Stimulated activated CD8-positive, alpha-beta memory T cell treated with anti-CD3 and anti-CD28 coated beads, Interleukin-12 subunit alpha, Interleukin-12 subunit beta, amount 100 ng/mL, for 4 hours (primary cell): ENCODE measurements around the gene TCERG1.

ENCODE experiments used
- DNase-seq: peaks from one replicate; pipeline ENCODE4 v3.0.0-alpha.2; 2020; ENCODE audit warnings: low read depth

The TCERG1 gene

DNA sequence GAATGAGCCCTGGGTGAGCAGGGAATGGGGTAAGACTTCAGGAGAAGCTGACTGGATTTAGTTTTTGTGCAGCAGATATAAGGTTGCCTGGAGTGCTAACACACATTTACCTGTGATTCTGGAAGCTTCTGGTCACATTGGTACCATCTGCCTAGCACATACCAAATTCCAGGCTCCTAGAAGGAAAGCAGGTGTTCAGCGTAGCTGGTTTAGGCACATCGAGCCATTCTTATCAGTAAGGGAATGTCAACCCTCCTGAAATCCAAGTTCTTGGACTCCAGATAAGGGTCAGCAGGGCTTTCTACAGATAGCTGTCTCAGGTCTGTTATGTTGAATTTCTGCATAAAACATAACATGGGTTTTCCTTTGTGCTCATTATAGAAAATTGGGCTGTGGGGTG lies 10.3 kb downstream of the TCERG1 start:
- DNase-seq = no peak

DNA sequence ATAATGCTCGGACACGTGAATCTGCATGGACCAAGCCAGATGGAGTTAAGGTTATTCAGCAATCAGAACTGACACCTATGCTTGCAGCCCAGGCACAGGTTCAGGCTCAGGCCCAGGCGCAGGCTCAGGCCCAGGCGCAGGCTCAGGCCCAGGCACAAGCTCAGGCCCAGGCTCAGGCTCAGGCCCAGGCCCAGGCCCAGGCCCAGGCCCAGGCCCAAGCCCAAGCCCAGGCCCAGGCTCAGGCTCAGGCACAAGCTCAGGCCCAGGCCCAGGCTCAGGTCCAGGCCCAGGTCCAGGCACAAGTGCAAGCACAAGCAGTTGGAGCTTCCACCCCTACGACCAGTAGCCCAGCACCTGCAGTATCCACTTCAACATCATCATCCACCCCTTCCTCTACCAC lies 11.8 kb downstream of the TCERG1 start:
- DNase-seq = no peak

DNA sequence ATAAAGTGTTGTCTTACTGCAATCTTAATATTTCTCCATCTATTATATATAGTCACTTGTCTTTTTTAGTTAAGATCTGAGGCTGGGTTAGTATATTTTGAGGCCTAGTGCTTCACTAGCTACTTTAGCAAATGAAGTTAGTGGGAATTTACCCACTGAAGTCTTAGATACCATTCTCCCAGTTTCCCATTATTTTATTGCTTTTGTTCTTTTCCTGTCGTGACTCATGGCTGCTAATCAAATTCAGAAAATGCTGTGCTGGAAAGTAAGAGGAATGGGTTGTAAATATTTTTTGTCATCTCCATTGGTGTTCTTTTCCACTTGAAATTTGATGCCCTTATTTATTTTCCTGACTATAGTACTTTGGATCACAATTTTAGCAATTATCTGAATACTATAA lies 14.2 kb downstream of the TCERG1 start:
- DNase-seq = no peak

DNA sequence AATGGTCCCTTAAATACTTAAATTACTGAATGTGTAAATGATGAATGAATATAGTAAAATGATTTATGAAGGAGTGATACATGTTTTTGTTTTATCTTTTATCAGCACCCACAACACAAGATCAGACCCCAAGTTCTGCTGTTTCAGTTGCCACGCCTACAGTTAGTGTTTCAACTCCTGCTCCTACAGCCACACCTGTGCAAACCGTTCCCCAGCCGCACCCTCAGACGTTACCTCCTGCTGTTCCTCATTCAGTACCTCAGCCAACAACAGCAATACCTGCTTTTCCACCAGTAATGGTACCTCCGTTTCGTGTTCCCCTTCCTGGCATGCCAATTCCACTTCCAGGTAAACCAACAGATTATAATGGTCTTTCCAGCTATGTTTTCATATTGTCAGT lies 16.3 kb downstream of the TCERG1 start:
- no peak for DNase-seq

DNA sequence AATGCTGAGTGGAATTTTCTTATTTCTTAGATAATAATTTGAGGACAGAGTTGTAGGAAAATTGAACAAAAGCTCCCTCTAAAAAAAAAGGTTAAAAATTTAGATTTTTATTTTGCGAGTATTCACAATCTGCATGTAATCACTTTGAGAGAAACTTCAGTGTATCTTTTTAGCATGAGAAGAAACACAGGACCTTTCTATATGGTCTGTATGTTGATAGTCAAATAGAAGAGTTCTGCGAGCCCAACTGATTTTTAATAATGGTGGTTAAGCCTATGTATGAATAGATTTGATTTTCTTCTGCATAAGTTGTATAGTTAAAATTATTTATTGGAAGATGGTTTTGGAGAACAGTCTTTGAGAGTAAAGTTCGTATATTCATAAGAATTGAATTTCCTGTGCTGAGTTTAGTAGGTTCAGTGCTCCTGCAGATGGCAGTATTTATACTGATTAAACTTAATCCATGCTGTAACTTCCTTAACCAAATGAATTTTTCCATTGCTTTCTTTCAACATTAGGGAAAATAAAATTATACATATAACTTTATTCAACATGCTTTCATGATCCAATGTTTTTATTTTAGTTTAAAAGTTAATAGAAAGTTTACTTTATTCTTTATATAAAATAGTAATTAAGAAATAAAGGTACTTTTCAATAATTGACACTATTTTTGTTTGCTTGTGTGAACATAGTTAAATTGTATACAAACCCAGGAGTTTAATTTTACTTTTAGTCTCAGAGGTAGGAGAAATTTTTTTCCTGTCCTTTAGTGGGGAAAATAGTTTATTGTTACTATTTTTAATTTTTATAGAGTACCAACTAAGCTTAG lies 19.6 kb downstream of the TCERG1 start:
- no peak for DNase-seq

DNA sequence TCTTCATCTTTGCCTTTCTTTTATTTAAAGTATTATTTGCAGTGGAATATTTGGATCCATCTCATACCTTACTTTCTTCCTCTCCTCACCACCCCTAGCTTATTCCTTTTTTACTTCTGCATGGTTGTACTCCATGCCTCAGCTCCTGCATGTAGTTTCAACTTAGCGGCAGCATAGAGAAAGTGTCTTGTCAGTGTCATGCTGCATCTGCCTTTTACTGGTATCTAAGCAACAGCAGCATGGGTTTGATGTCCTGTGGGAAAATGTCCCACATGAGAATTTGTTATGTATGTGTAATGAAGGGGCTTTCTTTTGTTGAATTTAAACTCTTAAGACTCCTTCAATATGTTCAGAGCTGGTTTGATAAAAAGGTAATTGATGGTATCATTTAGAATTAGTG lies 20.6 kb downstream of the TCERG1 start:
- DNase-seq = no peak

DNA sequence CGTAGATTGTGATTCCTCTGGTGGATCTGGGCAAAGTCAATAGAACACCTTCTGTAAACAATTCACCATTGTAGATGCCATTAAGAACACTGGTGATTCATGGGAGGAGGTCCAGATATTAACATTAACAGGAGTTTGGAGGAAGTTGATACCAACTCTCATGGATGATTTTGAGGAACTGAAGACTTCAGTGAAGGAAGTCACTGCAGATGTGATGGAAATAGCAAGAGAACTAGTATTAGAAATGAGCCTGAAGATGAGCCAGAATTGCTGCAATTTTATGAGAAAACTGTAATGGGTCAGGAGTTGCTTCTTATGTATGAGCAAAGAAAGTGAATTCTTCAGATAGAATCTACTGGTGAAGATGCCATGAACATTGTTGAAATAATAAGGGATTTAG lies 26.9 kb downstream of the TCERG1 start:
- no peak for DNase-seq

DNA sequence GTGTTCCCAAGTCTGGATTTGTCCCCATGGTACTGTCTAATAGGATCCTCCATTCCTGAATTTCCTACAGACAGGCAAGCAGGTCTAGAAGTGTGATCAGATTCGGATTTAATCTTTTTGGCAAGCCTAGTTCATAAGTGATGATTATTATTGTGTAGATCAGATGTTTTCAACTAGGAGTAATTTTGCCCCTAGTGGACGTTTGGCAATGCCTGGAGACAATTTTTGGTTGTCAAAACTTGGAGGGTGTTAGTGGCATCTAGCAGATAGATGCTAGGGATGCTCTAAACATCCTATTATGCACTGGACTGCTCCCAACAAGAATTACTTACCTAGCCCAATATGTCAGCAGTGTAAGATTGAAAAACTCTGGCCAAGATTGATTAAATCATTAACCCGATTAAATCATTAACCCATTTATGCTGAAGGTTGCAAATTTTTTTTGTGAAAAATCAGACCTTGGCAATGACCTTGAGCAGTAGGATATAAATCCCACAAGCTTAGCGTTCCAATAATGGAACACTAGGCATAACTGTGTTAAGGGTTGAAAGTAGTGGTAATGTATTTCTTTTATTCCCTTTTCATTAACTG lies 28.2 kb downstream of the TCERG1 start:
- no peak for DNase-seq

DNA sequence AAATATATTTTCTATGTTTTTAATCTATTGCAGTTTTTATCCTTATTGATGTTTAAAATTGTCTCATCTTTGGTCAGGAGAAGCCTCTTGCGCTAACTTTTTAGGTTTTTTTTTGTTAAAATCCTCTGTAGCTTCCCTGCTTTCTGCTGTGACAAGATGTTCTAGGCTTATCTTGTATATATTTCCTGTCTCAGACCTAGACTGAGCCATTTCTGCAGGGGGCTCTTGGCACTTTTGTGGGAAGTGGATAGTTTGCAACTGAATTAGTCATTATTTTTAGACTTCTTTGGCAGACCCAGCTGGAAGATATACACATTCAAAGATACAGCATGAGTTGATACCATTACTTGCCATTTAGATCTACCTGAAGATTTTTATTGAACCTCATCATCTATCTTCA lies 28.8 kb downstream of the TCERG1 start:
- DNase-seq = no peak

DNA sequence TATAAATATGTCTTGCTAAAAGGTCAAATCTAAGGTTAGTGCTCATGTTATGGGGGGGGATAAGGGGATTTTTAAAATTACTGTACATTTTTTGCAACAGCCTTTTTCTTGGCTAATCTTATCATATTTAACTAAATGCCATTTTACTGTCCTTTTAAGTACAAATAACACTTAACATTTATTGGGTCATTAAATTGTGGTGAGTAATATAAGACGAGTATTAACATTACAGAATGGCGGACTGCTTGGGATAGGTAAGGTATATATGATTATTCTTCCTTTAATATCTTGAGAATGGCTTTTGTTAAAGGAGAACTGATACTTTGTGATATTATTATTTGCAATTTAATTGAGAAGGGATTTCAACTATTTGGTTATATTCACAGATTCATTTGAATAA lies 35.6 kb downstream of the TCERG1 start:
- no peak for DNase-seq

DNA sequence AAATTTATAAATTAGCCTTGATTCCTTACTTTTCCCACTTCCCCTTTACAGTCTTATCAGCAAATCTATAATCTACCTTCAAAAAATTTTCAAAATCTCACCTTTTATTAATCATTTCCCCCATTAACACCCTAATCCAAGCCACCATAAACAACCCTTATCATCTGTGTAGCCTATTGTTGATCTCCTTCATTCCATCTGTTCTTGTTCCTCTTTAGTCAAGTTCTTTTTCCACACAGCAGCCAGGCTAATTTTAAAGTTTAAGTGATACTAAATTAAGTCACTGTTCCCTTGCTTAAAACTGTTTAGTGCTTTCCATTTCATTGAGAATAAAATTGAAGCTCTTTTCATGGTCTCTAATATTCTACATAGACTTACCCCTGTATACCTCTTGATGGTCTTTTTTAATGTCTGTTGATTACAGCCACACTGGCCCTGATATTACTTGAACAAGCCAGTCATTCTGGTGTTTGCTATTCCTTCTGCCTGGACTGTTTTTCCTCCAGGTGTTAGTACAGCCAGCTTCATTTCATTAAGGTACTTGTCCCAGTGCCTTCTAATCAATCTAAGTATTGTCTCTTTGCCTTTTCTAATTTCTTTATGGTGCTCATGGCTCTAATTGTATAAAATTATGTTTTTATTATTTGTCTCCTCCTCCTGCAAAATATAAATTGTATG lies 37.7 kb downstream of the TCERG1 start:
- no peak for DNase-seq

DNA sequence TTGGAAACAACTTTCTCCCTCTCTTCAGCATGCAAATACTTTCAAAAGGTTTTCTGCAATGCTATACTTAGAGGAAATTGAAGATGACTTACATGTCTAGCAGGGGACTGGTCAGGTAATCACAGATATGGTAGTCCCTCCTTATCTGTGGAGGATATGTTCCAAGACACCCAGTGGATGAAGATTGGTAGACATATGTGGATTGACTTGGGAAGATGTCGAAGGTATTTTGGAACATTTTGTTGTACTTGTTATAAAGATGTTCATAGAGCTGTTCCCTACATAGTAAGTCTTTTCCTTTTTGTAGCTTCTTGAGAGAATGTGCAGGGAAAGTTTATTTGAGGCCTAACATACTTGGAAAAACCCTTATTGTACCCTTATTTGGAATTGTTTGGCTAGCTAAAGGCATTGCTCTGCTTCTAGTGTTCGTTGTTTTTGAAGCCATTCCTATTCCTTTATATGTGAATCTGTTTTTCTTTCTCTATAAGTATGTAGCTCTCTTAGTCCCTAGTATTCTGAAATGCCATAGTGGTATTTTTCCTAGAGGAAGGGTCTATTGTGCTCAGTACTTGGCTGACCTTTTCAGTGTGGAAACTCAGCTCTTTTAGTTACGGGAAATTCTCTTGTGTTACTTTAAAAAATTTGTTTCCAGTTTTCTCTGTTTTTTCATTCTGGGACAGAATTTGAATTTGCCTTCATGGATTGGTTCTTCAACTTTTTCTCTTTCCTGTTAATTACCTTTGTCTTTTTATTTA lies 43.1 kb downstream of the TCERG1 start:
- DNase-seq = no peak

DNA sequence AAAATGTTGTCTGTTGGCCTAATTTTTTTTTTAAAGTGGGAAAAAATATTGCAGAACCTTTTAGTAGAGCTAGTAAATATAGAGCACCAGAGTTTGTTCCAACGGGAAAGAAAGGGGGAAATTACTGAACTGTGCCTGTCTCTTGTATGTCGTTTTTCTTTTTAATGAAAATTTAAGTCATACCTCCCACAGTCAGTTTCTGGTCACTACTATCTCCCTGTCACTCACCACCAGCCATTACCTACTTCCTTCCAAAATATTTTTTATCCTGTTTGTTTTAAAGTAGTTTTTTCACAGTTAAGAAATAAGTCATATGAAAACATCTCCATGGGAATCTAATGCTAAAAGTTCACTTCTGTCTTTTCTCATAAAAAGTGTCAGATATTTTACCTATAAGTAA lies 47.5 kb downstream of the TCERG1 start:
- no peak for DNase-seq

DNA sequence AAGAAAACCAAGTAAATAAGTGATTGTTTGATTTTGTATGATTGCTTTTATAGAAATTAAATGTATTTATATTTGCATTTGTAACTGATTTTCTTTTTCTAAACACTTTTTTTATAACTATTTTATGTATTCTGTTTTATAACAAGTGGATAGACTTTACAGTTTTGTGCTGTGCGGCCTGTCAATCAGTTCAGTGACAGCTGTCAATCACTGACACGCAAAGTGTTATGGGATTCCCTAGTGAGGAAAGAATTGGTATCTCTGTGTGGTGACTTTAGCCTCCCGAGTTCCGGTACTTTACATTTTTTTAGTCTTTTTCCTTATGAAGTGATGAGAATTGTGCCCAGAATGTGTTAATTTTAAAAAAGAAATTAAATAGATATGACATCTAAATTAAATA lies 52.5 kb downstream of the TCERG1 start:
- DNase-seq = no peak

DNA sequence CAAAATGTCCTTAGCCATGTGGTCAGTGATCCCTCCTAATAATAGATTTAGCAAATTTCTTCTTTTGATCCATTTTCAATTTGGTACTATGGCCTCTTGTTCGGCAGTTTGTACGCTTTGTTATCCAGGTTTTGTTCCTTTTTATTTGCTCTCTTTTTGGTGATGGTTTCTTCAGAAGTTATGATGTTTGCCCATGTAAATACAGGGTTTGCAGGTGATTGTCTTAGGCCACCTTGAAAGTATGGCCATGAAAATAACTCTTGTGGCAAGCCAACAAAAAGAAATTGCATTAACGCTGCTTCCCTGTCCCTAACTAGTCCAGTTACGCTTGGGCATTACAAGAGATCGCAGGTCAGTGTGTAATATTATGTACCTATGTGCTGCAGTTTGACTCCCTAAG lies 60.3 kb downstream of the TCERG1 start:
- DNase-seq = no peak

DNA sequence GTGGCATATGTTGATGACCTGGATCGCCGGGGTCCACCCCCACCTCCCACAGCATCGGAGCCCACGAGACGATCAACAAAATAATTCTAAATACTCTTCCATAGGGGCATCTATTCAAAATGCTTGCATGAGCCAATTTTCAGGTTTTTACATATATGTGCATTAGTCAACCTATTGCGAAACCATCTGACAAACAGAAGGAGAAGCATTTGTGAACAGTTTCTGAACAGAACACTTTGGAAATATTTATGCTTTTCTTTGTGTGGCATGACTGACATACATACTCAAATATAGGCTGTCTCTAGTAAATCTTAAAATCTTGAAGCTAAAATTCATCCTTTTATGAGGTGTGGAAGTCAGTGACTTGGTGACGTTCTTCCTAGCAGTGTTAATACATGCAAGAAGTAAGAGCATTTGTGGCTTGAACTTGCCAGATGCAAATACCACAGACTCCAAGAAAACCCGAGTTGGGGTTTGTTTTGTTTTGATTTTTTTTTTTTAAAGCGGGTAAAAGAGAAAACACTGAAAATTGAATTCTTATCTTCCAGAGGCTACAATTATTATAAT lies 63.5 kb downstream of the TCERG1 start:
- no peak for DNase-seq

DNA sequence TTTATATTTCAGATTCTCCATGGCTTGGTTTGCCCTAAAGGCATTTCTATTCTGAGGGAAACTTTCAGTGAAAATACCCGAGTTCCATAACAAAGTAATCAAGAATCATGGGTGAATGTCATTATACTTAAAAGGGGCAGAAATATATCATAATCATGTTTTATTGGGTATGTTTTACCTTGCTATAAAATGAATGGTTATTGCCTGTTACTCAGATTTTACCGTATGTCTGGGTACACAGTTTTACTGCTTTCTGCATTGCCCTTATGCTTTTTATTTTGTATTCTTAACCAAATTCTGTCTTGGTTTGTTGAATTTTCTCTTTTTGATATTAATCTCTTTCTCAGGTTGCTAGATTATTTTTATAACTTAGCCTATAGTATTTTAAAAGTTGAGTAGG lies 66.3 kb downstream of the TCERG1 start:
- DNase-seq = no peak

DNA sequence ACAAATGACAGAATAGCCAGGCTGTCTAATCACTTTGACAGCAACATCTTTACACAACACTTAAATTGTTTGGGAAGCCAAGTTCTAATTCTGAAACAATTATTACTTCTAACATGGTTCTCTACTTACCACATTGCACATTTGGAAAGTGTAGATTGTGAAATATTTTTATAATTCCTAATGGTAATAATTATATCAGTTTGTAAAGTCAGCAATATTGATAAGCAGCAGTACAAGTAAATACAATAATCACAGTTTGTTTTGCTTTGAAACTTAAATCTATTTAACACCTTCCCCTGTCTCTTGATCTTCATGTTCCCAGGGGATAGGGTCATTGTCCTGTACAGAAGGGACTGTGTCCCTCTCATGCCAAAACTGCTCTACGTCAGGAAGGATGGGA lies 67.4 kb downstream of the TCERG1 start:
- DNase-seq = no peak

DNA sequence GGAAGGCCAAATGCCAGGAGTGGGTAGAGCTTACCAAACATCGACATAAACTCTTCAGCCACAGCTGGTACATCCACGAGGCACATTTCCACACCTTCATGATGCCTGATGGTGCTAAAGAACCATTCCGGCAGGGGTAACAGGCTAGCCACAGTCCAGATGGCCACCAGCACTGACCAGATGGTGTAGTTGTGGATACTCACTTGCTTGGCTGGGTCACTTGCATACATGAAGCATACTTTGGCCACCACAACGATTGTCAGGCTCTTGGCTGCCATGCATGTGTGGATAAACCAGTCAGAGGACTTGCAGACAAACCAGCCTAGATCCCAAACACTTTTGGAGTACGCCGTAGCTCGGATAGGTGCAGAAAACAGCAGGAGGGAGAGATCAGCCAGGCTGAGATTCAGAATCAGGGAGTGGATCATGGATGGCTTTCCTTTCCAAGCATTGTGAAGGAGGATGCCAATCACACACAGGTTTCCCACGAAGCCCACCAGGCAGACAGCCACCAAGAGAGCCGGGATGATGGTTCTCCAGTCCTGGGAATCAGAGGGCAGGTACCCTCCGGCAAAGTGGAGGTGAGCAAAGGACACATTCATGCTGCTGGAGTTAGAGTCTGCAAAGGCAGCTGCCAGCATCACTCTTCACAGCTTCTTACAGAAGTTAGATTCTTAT lies 68.5 kb downstream of the TCERG1 start:
- no peak for DNase-seq

DNA sequence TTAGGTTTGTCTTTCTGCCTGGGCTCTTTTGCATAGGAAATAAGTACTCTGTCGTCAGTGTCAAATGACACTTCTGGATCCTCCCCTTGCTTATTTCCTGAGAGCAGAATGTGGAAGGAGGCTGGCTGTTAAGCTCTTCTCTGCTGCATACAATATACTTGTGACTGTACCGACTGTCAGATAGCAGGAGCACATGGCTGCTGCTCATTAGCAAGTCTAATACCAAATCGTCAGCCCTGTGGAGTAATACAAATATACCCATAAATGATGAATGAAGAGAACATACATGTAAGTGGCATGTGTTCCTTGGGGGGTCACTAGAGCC lies 69.0 kb downstream of the TCERG1 start, which contains the start of gene GPR151:
Gene GPR151 (minus strand): TSS at position 40 of the 325 bp plus-strand sequence. CDS start 77 bp downstream, outside the sequence.
- no peak for DNase-seq

DNA sequence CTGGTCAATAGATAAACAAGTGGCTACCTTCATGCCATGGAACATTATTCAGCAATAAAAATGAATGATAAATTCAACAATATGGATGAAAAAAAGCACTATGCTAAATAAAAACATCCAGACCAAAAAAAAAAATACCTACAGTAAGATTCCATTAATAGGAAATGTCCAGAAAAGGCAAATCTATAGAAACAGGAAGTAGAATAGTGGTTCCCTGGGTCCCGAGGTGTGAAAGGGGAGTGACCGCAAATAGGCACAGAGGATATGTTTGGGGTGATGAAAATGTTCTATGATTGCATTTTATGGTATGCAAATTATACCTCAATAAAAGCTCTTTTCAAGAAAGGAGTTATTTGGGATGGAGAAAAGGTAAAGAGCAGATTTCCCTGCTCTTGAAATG lies 72.4 kb downstream of the TCERG1 start:
- no peak for DNase-seq

DNA sequence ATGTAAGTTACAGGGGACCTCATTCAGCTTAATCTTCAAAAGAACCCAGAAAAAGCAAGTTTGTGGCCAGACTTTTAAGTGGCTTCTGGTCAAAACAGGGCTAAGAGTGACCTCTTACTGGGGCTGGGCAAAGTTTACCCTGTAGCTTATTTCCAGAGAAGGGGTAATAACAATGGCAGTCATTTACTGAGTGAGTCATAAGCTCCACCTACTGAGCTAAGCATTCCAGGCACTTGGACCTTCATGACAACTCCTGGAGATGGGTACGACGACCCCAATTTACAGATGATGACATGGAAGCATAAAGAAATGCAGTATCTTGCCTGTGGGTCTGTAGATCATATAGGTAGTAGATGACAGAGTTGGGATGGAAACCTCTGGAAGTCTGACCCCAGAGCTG lies 73.6 kb downstream of the TCERG1 start:
- DNase-seq = no peak
